HG03095 (cell line): ENCODE measurements around the gene OR51F2.
"Not testable (repeated sequence)": the region's sequence is repeated elsewhere in the genome, so short reads cannot be mapped to it uniquely, and the experiment has no call there.

Source experiments
- ATAC-seq: cut with Tn5 transposase; IDR thresholded peaks from one replicate; pipeline ENCODE4 v1.9.1; 2021; ENCODE audit warnings: moderate library complexity; ENCODE audit not compliant: unreplicated experiment

The OR51F2 gene

GRCh38 chr11:4821021-4821420 is at the start of gene OR51F2:
Gene OR51F2 (plus strand): TSS chr11:4821321. CDS start chr11:4821422, 101 bp downstream.
- ATAC-seq: no peak

GRCh38 chr11:4782454-4782853 is 38.7 kb upstream of the OR51F2 start:
- ATAC-seq: no peak

GRCh38 chr11:4797206-4797605 is 23.9 kb upstream of the OR51F2 start:
- ATAC-seq: no peak

GRCh38 chr11:4798427-4799183 is 22.5 kb upstream of the OR51F2 start:
- ATAC-seq: no peak

- not testable (repeated sequence) for ATAC-seq
Observed at GRCh38 chr11:4801316-4801715, 19.8 kb upstream of the OR51F2 start.

GRCh38 chr11:4804280-4804679 is 16.8 kb upstream of the OR51F2 start, which contains the start of gene OR52R1:
Gene OR52R1 (minus strand): TSS chr11:4804380. CDS start chr11:4804380, 0 bp downstream.
- ATAC-seq: no peak

GRCh38 chr11:4808476-4808875 is 12.6 kb upstream of the OR51F2 start:
- no peak for ATAC-seq

- no peak for ATAC-seq
Observed at GRCh38 chr11:4809246-4809645, 11.9 kb upstream of the OR51F2 start.

- ATAC-seq: no peak
Observed at GRCh38 chr11:4825132-4825531, 4.0 kb downstream of the OR51F2 start.

GRCh38 chr11:4826425-4826824 is 5.3 kb downstream of the OR51F2 start:
- ATAC-seq: no peak

GRCh38 chr11:4830346-4830745 is 9.2 kb downstream of the OR51F2 start:
- no peak for ATAC-seq

- ATAC-seq: no peak
Observed at GRCh38 chr11:4830909-4831308, 9.8 kb downstream of the OR51F2 start.

- ATAC-seq: no peak
Observed at GRCh38 chr11:4839851-4840549, 18.9 kb downstream of the OR51F2 start.

- no peak for ATAC-seq
Observed at GRCh38 chr11:4848908-4849532, 27.9 kb downstream of the OR51F2 start, which contains the start of gene OR51S1. Gene OR51S1 (minus strand): TSS chr11:4849208. CDS start chr11:4849208, 0 bp downstream.

GRCh38 chr11:4851033-4851432 is 29.9 kb downstream of the OR51F2 start:
- ATAC-seq: no peak

- ATAC-seq: not testable (repeated sequence)
Observed at GRCh38 chr11:4854286-4854685, 33.2 kb downstream of the OR51F2 start.

GRCh38 chr11:4862447-4863236 is 41.5 kb downstream of the OR51F2 start:
- no peak for ATAC-seq

GRCh38 chr11:4863876-4864275 is 42.8 kb downstream of the OR51F2 start:
- no peak for ATAC-seq

GRCh38 chr11:4865855-4866254 is 44.7 kb downstream of the OR51F2 start:
- no peak for ATAC-seq
